KMS-11 (cell line): ENCODE data around the gene KLC4.

ENCODE experiments used
- H2AFZ ChIP-seq: fragments of 200-600 bp; sonication (generic); 2 replicates; pipeline ENCODE4 v1.6.1; 2016; ENCODE audit warnings: antibody characterized with exemption, mixed run types, low read depth
- H3K27ac ChIP-seq: fragments of 200-600 bp; sonication (generic); 2 replicates; pipeline ENCODE4 v1.6.1; 2016; ENCODE audit warnings: mild to moderate bottlenecking, mixed run types
- H3K27me3 ChIP-seq: fragments of 200-600 bp; sonication (generic); 2 replicates; pipeline ENCODE4 v1.6.1; 2017; ENCODE audit warnings: mild to moderate bottlenecking, low read depth, mixed run types, moderate library complexity; ENCODE audit not compliant: insufficient read depth
- H3K36me3 ChIP-seq: fragments of 200-600 bp; sonication (generic); 2 replicates; pipeline ENCODE4 v1.6.1; 2017; ENCODE audit warnings: mild to moderate bottlenecking, mixed run types; ENCODE audit not compliant: insufficient read depth
- H3K4me1 ChIP-seq: fragments of 200-600 bp; sonication (generic); 2 replicates; pipeline ENCODE4 v1.6.1; 2016; ENCODE audit warnings: mild to moderate bottlenecking, low read depth, mixed run types; ENCODE audit not compliant: poor library complexity, severe bottlenecking
- H3K4me2 ChIP-seq: fragments of 200-600 bp; sonication (generic); 2 replicates; pipeline ENCODE4 v1.7.0; 2016; ENCODE audit warnings: mild to moderate bottlenecking, mixed run types
- H3K4me3 ChIP-seq: fragments of 200-600 bp; sonication (generic); IDR thresholded peaks from 2 replicates; pipeline ENCODE4 v1.6.1; 2017; ENCODE audit warnings: low read depth, low read length, mixed read lengths; ENCODE audit not compliant: insufficient read depth
- H3K79me2 ChIP-seq: fragments of 200-600 bp; sonication (generic); 2 replicates; pipeline ENCODE4 v1.6.1; 2016; ENCODE audit warnings: low read depth, mixed run types; ENCODE audit not compliant: insufficient read depth
- H3K9ac ChIP-seq: fragments of 200-600 bp; sonication (generic); 2 replicates; pipeline ENCODE4 v1.6.1; 2016; ENCODE audit warnings: mild to moderate bottlenecking, mixed run types
- H4K20me1 ChIP-seq: fragments of 200-600 bp; sonication (generic); 2 replicates; pipeline ENCODE4 v1.6.1; 2016; ENCODE audit warnings: mild to moderate bottlenecking, mixed run types; ENCODE audit not compliant: insufficient read depth
- CTCF ChIP-seq: fragments of 200-600 bp; sonication (generic); conservative IDR thresholded peaks from 2 replicates; pipeline ENCODE4 v1.6.1; 2017; ENCODE audit warnings: low read depth, mild to moderate bottlenecking, antibody characterized with exemption, low read length, moderate library complexity, mixed read lengths

Gene KLC4

GRCh38 chr6:43061861-43062260 is 2.4 kb downstream of the KLC4 start:
- peaks cover 16% of the 10 kb centered on the region for H3K4me1 ChIP-seq
- no peaks in the 10 kb centered on the region for H3K27me3 ChIP-seq
- H3K4me3 ChIP-seq: no peak overlapping the region
- H3K4me2 ChIP-seq: no peak overlapping the region
- no peaks in the 10 kb centered on the region for H3K36me3 ChIP-seq
- no peaks in the 10 kb centered on the region for H4K20me1 ChIP-seq
- no peak overlapping the region for H3K27ac ChIP-seq
- no peak overlapping the region for H2AFZ ChIP-seq
- H3K79me2 ChIP-seq: peaks cover 13% of the 10 kb centered on the region
- no peak for TF ChIP-seq CTCF
- no peak overlapping the region for H3K9ac ChIP-seq

GRCh38 chr6:43062818-43063217 is 3.4 kb downstream of the KLC4 start:
- Histone ChIP-seq H3K27ac (no peak overlapping the region), H4K20me1 (no peaks in the 10 kb centered on the region), H3K27me3 (no peaks in the 10 kb centered on the region), H3K4me3 (no peak overlapping the region), H3K4me1 (peaks cover 16% of the 10 kb centered on the region), H3K79me2 (peaks cover 13% of the 10 kb centered on the region), H3K9ac (no peak overlapping the region), H3K4me2 (no peak overlapping the region), H3K36me3 (no peaks in the 10 kb centered on the region), H2AFZ (no peak overlapping the region)
- no peak for TF ChIP-seq CTCF

GRCh38 chr6:43070028-43070632 is 10.7 kb downstream of the KLC4 start:
- no peak overlapping the region for H2AFZ ChIP-seq
- no peak overlapping the region for H3K27ac ChIP-seq
- H3K9ac ChIP-seq: no peak overlapping the region
- H3K27me3 ChIP-seq: no peaks in the 10 kb centered on the region
- H4K20me1 ChIP-seq: no peaks in the 10 kb centered on the region
- no peak overlapping the region for H3K4me3 ChIP-seq
- H3K79me2 ChIP-seq: no peaks in the 10 kb centered on the region
- peaks cover 9% of the 10 kb centered on the region for H3K4me1 ChIP-seq
- H3K4me2 ChIP-seq: no peak overlapping the region
- H3K36me3 ChIP-seq: no peaks in the 10 kb centered on the region
- peak; percentile 61 for TF ChIP-seq CTCF

- H3K4me1 ChIP-seq: peaks cover 9% of the 10 kb centered on the region
- no peaks in the 10 kb centered on the region for H3K36me3 ChIP-seq
- no peak overlapping the region for H2AFZ ChIP-seq
- H3K27me3 ChIP-seq: no peaks in the 10 kb centered on the region; the same call in 1 of the 2 replicates
- TF ChIP-seq CTCF: no peak
- H3K4me2 ChIP-seq: no peak overlapping the region
- no peaks in the 10 kb centered on the region for H3K79me2 ChIP-seq
- H4K20me1 ChIP-seq: no peaks in the 10 kb centered on the region
- no peak overlapping the region for H3K4me3 ChIP-seq
- H3K27ac ChIP-seq: no peak overlapping the region
- no peak overlapping the region for H3K9ac ChIP-seq
Measured at GRCh38 chr6:43074847-43075669, 15.6 kb downstream of the KLC4 start.
